ENCODE measurements around the gene SLC6A6.

The SLC6A6 gene

DNA sequence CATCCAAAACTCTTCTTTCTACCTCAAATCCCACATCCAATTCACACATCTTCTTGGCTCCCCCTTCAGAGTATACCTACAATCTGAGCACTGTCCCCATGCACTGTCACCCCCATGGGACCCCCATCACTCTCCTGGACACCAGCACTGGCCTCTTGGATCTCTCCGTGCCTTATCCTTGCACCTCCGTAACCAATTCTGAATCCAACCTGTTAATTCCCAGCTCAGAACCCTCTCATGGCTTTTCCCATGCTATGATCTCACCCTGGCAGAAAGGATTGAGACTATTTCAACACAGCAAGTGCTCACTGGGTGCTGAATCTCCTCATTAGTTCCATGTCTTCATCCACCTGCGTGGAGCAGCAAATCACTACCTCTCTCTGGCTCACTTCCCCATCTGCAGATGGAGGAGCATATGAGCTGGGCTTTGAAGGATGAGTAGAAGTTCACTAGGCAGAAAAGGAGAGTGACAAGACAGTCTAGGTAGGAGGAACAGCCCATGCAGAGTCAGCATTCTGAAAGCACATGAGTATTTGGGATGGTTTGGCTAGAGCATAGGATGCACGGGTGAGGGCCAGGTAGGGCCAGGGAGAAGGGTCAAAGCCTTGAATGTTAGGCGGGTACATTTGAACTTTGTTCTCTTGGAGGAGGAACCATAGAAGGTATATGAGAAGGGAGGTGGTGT is 48.7 kb downstream of the SLC6A6 start:
- Histone ChIP-seq H3K27ac (ENCODE audit: low read depth, low read length) (no peak overlapping the region), H3K9me3 (ENCODE audit: control insufficient read depth in 1 of 2, low read length in 2 of 2) (no peaks in the 10 kb centered on the region), H3K9ac (ENCODE audit: low read depth in 1 of 2, low read length in 2 of 2) (no peak overlapping the region), H3K4me3 (ENCODE audit: low read depth in 1 of 2, low read length in 2 of 2) (no peak overlapping the region), H3K36me3 (ENCODE audit: control insufficient read depth in 1 of 2, insufficient read depth in 2 of 2, low read length in 2 of 2) (peaks cover 40 to 66% of the 10 kb centered on the region in 2 donors), H3K27me3 (ENCODE audit: control insufficient read depth in 1 of 2, insufficient read depth in 2 of 2, low read length in 2 of 2) (no peaks in the 10 kb centered on the region), H3K4me1 (ENCODE audit: control insufficient read depth in 1 of 2, insufficient read depth in 2 of 2, low read length in 2 of 2) (peaks cover 28 to 35% of the 10 kb centered on the region in 2 donors)

DNA sequence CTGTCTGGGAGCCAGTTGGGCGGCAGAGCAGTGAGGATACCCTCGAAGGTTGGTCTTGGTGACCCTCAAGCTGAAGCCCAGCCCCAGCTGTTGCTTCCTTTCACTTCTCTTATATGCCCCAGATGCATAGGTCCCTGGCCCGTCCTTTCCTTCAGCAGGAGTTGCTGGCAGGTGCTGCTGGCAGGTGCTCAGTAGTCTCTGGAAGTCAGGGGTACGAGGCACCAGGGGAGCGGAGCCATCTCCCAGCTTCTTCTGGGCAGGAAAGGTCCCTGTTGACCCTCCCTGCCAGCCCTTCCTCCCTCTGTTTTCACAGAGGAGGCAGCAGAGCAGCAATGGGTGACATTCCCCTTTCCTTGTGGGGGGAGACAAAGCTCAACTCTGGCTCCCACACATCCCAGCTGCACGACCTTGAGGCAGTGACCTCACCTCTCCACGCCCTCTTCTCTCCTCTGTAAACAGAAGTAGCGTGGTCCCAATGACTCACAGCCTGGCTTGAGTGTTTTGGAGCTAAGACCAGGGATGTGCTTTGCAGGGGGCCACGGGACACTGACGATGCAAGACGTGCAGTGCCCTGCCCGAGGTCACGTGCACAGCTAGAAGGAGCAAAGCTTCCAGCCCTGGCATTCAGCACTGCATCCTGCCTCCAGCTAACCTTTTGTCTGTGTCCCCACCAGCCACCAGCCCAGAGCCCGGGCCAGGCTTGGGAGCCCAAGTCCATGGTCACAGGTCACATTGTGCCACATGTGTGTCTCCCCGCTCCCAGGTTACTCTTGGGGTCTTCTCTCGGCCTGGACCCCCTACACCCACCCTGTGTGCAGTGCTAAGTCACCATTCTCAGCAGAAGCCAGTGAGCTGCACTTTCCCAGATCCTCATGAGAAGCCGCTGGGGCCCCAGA is 49.7 kb downstream of the SLC6A6 start:
- H3K9me3 ChIP-seq (ENCODE audit: control insufficient read depth in 1 of 2, low read length in 2 of 2), result no peaks in the 10 kb centered on the region
- no peak overlapping the region for H3K4me3 ChIP-seq (ENCODE audit: low read depth in 1 of 2, low read length in 2 of 2)
- peak overlapping the region in 1 of 2 donors; percentile 4 for H3K9ac ChIP-seq (ENCODE audit: low read depth in 1 of 2, low read length in 2 of 2)
- peak overlapping the region; percentile 80 for H3K27ac ChIP-seq (ENCODE audit: low read depth, low read length)
- H3K4me1 ChIP-seq (ENCODE audit: control insufficient read depth in 1 of 2, insufficient read depth in 2 of 2, low read length in 2 of 2), result peaks cover 28 to 35% of the 10 kb centered on the region in 2 donors
- H3K36me3 ChIP-seq (ENCODE audit: control insufficient read depth in 1 of 2, insufficient read depth in 2 of 2, low read length in 2 of 2), result peaks cover 33 to 63% of the 10 kb centered on the region in 2 donors
- no peaks in the 10 kb centered on the region for H3K27me3 ChIP-seq (ENCODE audit: control insufficient read depth in 1 of 2, insufficient read depth in 2 of 2, low read length in 2 of 2)

DNA sequence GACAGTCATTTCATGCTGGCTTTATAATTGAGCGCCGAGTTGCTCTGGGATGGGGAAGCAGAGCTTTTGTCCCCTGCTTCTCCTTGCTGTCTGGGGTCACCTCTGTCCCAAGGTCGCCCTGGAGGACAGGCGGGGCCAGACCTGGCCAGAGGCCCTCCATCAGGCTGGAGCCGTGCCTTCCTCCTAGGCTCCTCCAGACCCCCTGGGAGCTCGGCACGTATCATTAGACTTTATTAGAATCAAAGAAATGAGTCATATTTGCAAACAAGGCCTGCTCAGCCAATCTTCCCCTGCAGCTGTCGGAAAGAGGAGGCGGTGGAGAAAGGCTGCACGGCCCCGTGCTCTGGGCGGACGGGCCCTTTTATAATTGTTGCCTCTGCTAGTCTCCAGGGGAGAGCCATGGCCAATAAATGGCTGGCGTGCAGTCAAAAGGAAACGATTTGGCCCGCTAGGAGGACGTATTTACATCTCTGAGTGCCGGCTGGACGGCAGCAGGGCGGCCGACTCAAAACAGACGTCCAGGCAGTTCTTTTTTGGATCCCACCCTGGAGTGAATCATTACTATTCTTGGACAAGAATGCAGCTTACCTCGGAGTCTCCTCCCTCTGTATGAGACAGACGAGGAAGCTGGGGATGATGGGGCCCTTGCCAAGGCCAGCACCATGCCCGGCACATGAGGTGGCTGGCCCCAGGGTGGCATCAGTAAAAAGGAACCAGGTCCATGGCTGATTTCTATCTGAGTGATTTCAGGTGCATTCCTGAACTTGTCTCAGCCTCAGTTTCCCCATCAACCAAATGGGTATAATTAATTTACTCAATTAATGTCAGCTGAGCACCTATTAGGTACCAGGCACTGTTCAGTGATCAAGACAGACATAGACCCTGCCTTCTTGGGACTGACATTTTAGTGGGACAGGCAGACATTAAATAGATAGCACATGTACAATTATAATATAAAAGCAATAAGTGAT is 50.6 kb downstream of the SLC6A6 start:
- Histone ChIP-seq H3K9me3 (ENCODE audit: control insufficient read depth in 1 of 2, low read length in 2 of 2) (no peaks in the 10 kb centered on the region), H3K9ac (ENCODE audit: low read depth in 1 of 2, low read length in 2 of 2) (peak overlapping the region in 1 of 2 donors; percentile 4), H3K36me3 (ENCODE audit: control insufficient read depth in 1 of 2, insufficient read depth in 2 of 2, low read length in 2 of 2) (peaks cover 24 to 55% of the 10 kb centered on the region in 2 donors), H3K4me3 (ENCODE audit: low read depth in 1 of 2, low read length in 2 of 2) (no peak overlapping the region), H3K27ac (ENCODE audit: low read depth, low read length) (peak overlapping the region; percentile 80), H3K27me3 (ENCODE audit: control insufficient read depth in 1 of 2, insufficient read depth in 2 of 2, low read length in 2 of 2) (no peaks in the 10 kb centered on the region), H3K4me1 (ENCODE audit: control insufficient read depth in 1 of 2, insufficient read depth in 2 of 2, low read length in 2 of 2) (peaks cover 31 to 39% of the 10 kb centered on the region in 2 donors)

DNA sequence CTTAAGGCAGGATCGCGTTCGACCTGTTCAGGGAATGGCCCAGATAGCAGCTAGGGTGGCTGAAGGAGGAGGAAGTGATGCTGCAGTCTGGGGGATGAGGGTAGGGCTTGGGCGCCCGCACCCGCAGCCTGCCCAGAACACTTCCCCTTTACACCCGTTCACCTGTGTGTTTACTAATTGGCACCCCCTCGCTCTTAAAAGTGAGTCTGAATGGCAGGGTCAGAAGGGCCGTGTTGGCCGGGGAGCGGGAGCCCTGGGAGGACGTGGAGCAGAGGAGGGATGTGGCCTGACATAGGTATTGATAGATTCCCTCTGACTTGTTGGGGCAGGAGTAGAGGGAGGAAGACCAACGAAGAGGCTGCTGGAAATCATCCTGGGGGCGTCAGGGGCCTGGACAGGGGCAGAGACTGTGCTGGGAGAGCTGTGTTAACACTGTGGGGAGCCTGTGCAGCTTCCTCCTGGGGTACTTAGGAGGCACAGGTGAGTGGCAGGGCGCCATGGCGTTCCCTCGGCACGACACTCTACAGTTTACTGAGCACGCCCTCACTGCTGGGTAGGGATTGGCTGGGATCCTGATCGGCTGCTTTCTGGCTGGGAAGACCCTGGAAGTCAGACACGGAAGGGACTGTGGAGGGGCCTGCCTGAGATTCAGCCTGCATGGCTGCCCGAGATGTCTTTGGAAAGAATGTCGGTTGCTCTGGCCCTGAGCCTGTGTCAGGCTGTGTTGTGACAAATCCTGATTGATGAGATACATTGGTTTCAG is 51.7 kb downstream of the SLC6A6 start:
- H3K9me3 ChIP-seq (ENCODE audit: control insufficient read depth in 1 of 2, low read length in 2 of 2), result no peaks in the 10 kb centered on the region
- no peak overlapping the region for H3K27ac ChIP-seq (ENCODE audit: low read depth, low read length)
- H3K4me3 ChIP-seq (ENCODE audit: low read depth in 1 of 2, low read length in 2 of 2), result no peak overlapping the region
- no peak overlapping the region for H3K9ac ChIP-seq (ENCODE audit: low read depth in 1 of 2, low read length in 2 of 2)
- H3K27me3 ChIP-seq (ENCODE audit: control insufficient read depth in 1 of 2, insufficient read depth in 2 of 2, low read length in 2 of 2), result no peaks in the 10 kb centered on the region
- H3K4me1 ChIP-seq (ENCODE audit: control insufficient read depth in 1 of 2, insufficient read depth in 2 of 2, low read length in 2 of 2), result peaks cover 37 to 44% of the 10 kb centered on the region in 2 donors
- peaks cover 14 to 53% of the 10 kb centered on the region in 2 donors for H3K36me3 ChIP-seq (ENCODE audit: control insufficient read depth in 1 of 2, insufficient read depth in 2 of 2, low read length in 2 of 2)

DNA sequence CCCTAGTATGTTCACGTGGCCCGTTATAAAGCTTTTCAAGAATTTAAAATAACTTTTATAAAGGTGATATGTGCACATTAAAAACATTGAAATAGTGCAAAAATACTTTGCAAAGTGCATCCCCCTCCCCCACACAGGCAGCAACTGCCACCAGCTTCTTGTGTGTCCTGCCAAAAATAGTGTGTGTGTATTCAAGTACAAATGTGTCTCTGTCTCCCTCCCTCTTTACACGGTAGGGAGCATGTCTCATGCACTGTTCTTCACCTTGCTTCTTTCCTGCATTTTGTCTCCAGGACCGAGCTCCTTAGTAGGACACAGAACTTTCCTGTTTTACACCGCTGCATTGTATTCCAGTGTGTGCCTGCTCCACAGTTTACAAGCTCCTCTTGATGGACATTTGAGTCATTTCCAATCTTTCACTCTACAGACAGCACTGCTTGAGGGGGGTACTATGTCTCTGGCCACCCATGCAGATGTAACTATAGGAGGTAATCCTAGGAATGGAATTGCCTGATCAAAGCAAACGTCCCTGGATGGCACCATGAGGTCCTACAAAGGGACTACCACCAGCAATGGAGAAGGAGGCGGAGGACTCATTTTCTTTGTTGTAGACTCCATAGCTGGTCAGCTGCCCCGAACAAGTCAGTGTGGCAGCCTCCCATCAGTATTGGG is 52.4 kb downstream of the SLC6A6 start:
- Histone ChIP-seq H3K9me3 (ENCODE audit: control insufficient read depth in 1 of 2, low read length in 2 of 2) (no peaks in the 10 kb centered on the region), H3K27ac (ENCODE audit: low read depth, low read length) (no peak overlapping the region), H3K9ac (ENCODE audit: low read depth in 1 of 2, low read length in 2 of 2) (no peak overlapping the region), H3K4me1 (ENCODE audit: control insufficient read depth in 1 of 2, insufficient read depth in 2 of 2, low read length in 2 of 2) (peaks cover 37 to 44% of the 10 kb centered on the region in 2 donors), H3K27me3 (ENCODE audit: control insufficient read depth in 1 of 2, insufficient read depth in 2 of 2, low read length in 2 of 2) (no peaks in the 10 kb centered on the region), H3K4me3 (ENCODE audit: low read depth in 1 of 2, low read length in 2 of 2) (no peak overlapping the region), H3K36me3 (ENCODE audit: control insufficient read depth in 1 of 2, insufficient read depth in 2 of 2, low read length in 2 of 2) (peaks cover 10 to 56% of the 10 kb centered on the region in 2 donors)

DNA sequence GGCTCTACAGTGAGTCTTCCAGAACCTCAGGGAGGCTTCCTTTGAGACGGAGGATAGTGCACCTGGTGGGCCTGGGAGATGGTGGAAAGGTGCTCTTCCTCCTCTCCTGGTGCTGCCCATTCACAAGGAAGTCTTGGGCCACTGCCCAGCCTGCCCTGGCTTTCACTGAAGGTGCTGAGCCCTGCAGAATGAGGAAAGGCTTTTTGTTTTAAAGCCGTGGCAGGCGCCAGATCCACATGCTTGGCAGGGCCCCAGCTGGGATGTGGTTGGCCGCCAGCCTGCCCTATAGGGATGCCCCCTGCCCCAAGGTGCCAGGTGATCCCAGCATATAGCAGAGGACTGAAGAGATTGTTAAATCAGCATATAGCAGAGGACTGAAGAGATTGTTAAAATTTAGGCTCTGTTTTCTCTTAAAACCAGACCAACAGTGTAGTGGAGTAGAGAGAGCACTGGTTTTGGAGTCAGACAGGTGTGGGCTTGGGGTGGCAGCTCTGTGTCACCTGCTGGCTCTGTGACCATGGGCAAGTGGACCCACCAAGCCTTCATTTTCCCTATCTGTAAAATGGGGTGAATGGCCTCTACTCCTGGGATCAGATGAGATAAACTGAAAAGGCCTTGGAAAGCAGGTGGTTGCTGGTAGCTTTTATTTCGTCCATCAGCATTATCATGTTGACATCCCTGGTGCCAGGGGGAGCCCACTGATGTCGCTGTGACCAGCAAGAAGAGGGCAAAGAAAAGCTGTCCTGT is 53.3 kb downstream of the SLC6A6 start:
- no peak overlapping the region for H3K27ac ChIP-seq (ENCODE audit: low read depth, low read length)
- no peaks in the 10 kb centered on the region for H3K27me3 ChIP-seq (ENCODE audit: control insufficient read depth in 1 of 2, insufficient read depth in 2 of 2, low read length in 2 of 2)
- no peak overlapping the region for H3K4me3 ChIP-seq (ENCODE audit: low read depth in 1 of 2, low read length in 2 of 2)
- no peaks in the 10 kb centered on the region for H3K9me3 ChIP-seq (ENCODE audit: control insufficient read depth in 1 of 2, low read length in 2 of 2)
- H3K9ac ChIP-seq (ENCODE audit: low read depth in 1 of 2, low read length in 2 of 2), result no peak overlapping the region
- peaks cover 5 to 60% of the 10 kb centered on the region in 2 donors for H3K36me3 ChIP-seq (ENCODE audit: control insufficient read depth in 1 of 2, insufficient read depth in 2 of 2, low read length in 2 of 2)
- peaks cover 37 to 48% of the 10 kb centered on the region in 2 donors for H3K4me1 ChIP-seq (ENCODE audit: control insufficient read depth in 1 of 2, insufficient read depth in 2 of 2, low read length in 2 of 2)

DNA sequence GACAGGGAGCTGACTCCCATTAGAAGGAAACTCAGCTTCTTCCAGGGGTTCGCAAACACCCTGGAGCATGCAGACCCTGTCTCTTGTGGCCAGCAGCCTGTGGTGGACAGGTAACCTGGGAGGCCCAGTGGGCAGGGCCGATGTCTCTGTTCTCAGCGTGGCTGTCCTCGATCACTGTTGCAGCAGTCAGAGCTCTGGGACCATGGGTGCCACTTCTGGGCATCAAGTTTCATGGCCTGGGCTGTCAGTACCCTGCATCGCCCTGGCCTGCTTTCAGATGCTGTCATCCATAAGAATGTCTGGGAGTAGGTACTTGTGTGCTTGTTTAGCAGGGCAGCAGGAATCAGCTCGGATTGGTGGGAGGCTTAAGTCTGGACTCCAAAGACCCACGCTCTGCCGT is 54.4 kb downstream of the SLC6A6 start:
- Histone ChIP-seq H3K9me3 (ENCODE audit: control insufficient read depth in 1 of 2, low read length in 2 of 2) (no peaks in the 10 kb centered on the region), H3K4me1 (ENCODE audit: control insufficient read depth in 1 of 2, insufficient read depth in 2 of 2, low read length in 2 of 2) (peaks cover 29 to 41% of the 10 kb centered on the region in 2 donors), H3K27me3 (ENCODE audit: control insufficient read depth in 1 of 2, insufficient read depth in 2 of 2, low read length in 2 of 2) (no peaks in the 10 kb centered on the region), H3K9ac (ENCODE audit: low read depth in 1 of 2, low read length in 2 of 2) (no peak overlapping the region), H3K36me3 (ENCODE audit: control insufficient read depth in 1 of 2, insufficient read depth in 2 of 2, low read length in 2 of 2) (peaks cover 0 to 54% of the 10 kb centered on the region in 2 donors), H3K27ac (ENCODE audit: low read depth, low read length) (no peak overlapping the region), H3K4me3 (ENCODE audit: low read depth in 1 of 2, low read length in 2 of 2) (no peak overlapping the region)

DNA sequence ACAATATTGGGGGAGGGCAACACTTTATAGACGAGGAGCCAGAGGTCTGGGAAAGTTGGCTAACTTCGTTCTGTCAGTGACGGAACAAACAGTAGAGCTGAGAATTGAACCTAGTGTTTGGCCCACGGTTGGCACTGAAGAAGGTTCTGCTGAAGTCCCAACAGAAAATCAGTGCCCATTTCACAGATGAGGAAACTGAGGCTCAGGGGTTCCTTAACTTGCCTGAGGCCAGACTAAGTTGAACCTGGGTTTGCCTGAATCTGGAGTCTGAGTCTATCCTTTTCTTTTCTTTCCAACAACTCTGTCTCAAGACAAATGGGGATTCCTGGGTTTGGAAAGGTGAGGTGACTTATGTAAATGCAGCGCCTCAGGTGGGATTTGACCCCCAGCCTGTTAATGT is 55.1 kb downstream of the SLC6A6 start:
- no peaks in the 10 kb centered on the region for H3K27me3 ChIP-seq (ENCODE audit: control insufficient read depth in 1 of 2, insufficient read depth in 2 of 2, low read length in 2 of 2)
- H3K4me1 ChIP-seq (ENCODE audit: control insufficient read depth in 1 of 2, insufficient read depth in 2 of 2, low read length in 2 of 2), result peaks cover 22 to 34% of the 10 kb centered on the region in 2 donors
- H3K27ac ChIP-seq (ENCODE audit: low read depth, low read length), result no peak overlapping the region
- peaks cover 0 to 56% of the 10 kb centered on the region in 2 donors for H3K36me3 ChIP-seq (ENCODE audit: control insufficient read depth in 1 of 2, insufficient read depth in 2 of 2, low read length in 2 of 2)
- no peak overlapping the region for H3K4me3 ChIP-seq (ENCODE audit: low read depth in 1 of 2, low read length in 2 of 2)
- no peaks in the 10 kb centered on the region for H3K9me3 ChIP-seq (ENCODE audit: control insufficient read depth in 1 of 2, low read length in 2 of 2)
- no peak overlapping the region for H3K9ac ChIP-seq (ENCODE audit: low read depth in 1 of 2, low read length in 2 of 2)
